ENCODE measurements around the gene DENND4C. TPM values are rescaled to one million over a fixed set of nuclear protein-coding genes. Genes with fewer than 3 reads are reported as not detected.
"Not testable (repeated sequence)": the region's sequence is repeated elsewhere in the genome, so short reads cannot be mapped to it uniquely, and the experiment has no call there.

DENND4C gene
- total RNA-seq, 2 donors from 2014 or later, result 52.7 to 58.0 TPM

- Histone ChIP-seq H3K4me1 (peaks cover 19% of the 10 kb centered on the region), H3K4me3 (no peak overlapping the region), H3K36me3 (replicated peaks in 1 of 2; ENCODE audit: insufficient read depth in 1 of 2, low read depth in 2 of 2) (no peaks in the 10 kb centered on the region), H3K27me3 (no peaks in the 10 kb centered on the region), H3K27ac (peak overlapping the region in 1 of 4 donors; percentile 73), H3K9me3 (no peaks in the 10 kb centered on the region)
- ATAC-seq (no peak), DNase-seq (no peak)
- intact Hi-C loops (cut with DNase I), result no loop called here
- TF ChIP-seq, protein P1, sequence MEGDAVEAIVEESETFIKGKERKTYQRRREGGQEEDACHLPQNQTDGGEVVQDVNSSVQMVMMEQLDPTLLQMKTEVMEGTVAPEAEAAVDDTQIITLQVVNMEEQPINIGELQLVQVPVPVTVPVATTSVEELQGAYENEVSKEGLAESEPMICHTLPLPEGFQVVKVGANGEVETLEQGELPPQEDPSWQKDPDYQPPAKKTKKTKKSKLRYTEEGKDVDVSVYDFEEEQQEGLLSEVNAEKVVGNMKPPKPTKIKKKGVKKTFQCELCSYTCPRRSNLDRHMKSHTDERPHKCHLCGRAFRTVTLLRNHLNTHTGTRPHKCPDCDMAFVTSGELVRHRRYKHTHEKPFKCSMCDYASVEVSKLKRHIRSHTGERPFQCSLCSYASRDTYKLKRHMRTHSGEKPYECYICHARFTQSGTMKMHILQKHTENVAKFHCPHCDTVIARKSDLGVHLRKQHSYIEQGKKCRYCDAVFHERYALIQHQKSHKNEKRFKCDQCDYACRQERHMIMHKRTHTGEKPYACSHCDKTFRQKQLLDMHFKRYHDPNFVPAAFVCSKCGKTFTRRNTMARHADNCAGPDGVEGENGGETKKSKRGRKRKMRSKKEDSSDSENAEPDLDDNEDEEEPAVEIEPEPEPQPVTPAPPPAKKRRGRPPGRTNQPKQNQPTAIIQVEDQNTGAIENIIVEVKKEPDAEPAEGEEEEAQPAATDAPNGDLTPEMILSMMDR (IDR thresholded peaks at IDR 0.05), result no peak
- TF ChIP-seq POLR2A (IDR thresholded peaks at IDR 0.05), result no peak
- WGBS, 2 donors, result 91 to 100% methylated on average over 1 of the region's 1 CpG
Measured at GRCh38 chr9:19185191-19185590, 45.3 kb upstream of the DENND4C start.

DNA sequence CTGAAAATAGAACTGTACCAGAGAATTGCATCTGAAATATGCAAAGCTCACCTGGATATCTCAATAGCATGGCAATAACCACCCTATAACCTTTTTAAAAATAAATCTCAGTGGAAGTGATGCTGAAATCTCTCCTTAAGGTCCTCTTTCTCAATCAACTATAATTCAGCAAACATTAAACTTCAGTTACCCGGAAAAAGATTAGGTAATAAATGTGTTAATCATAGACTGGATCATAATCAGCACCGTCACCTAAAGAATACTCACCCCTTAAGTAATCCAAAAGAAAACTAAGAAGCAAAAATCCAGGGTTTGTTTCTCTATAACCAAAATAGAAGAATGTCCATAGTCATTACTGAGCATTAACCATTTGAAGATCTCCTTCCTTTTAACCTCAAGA is 44.3 kb upstream of the DENND4C start:
- peaks cover 19% of the 10 kb centered on the region for H3K4me1 ChIP-seq
- H3K27me3 ChIP-seq, result no peaks in the 10 kb centered on the region
- WGBS, 2 donors, result 43 to 60% methylated on average over 2 of the region's 2 CpGs
- intact Hi-C loops (cut with DNase I), result no loop called here
- H3K9me3 ChIP-seq, result no peaks in the 10 kb centered on the region
- no peaks in the 10 kb centered on the region for H3K36me3 ChIP-seq (replicated peaks in 1 of 2; ENCODE audit: insufficient read depth in 1 of 2, low read depth in 2 of 2)
- ATAC-seq, result no peak
- TF ChIP-seq, protein P1 (IDR thresholded peaks at IDR 0.05), result no peak
- no peak for TF ChIP-seq POLR2A (IDR thresholded peaks at IDR 0.05)
- no peak for DNase-seq
- no peak overlapping the region for H3K4me3 ChIP-seq
- H3K27ac ChIP-seq, result no peak overlapping the region

DNA sequence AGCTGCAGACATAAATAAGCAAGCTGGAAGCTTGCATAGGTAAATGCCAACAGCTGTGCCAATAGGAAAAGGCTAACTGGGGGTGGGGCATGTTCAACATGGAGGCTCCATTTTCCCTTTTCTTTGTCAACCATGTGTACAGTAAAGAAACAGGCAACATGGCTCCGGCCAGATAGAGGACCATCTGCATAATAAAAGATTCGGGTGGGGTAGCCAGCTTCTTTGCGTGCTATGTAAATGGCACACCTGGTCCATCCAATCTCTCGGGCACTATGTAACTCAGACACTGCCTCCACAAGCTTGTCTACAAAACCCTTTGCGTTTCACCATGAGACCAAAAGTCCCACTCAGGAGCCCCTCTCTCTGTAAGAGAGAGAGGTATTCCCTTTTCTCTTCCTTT is 41.7 kb upstream of the DENND4C start:
- H3K27ac ChIP-seq, result no peak overlapping the region
- peaks cover 22% of the 10 kb centered on the region for H3K4me1 ChIP-seq
- WGBS, 2 donors, result 93 to 96% methylated on average over 5 of the region's 5 CpGs
- no peaks in the 10 kb centered on the region for H3K36me3 ChIP-seq (replicated peaks in 1 of 2; ENCODE audit: insufficient read depth in 1 of 2, low read depth in 2 of 2)
- ATAC-seq (no peak), DNase-seq (no peak)
- H3K9me3 ChIP-seq, result no peaks in the 10 kb centered on the region
- intact Hi-C loops (cut with DNase I), result no loop called here
- TF ChIP-seq, protein P1 (IDR thresholded peaks at IDR 0.05), result no peak
- TF ChIP-seq POLR2A (IDR thresholded peaks at IDR 0.05), result no peak
- H3K4me3 ChIP-seq, result no peak overlapping the region
- no peaks in the 10 kb centered on the region for H3K27me3 ChIP-seq

DNA sequence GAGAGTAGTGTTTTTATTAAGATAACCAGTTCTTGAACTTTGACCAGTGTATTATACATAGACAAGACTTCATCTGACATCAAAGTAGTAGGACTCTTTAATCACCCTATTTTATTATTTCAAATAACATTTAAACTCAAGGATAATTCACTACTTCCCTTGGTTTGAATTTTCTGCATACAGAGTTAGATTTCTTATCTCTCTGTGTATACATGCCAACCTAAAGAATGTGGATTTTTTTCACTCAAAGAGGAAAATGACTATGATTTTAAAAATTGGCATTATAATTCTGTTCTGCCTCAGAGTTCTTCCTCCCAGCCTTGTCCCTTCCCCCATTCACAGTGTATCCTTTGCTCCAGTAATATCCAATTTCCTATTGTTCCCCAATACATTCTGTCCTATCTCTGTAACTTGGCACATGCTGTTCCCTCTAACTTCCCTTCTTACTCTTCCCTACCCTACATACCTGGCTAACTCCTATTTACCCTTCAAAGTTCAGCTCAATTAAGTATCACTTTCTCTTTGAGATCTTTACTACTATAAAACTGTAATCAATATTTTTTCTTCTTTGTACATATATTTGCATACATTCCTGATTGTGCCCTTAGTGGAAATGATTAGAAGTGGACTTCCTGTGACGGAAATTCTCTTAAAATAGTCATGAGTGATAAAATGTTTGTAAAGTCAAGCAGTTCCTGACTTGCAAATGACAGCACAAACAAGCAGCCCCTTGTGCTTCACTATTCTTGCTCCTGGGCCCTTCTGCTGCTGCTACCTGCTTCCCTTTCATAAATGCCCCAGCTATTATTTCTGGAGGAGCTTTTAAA is 38.1 kb upstream of the DENND4C start:
- Histone ChIP-seq H3K4me1 (peaks cover 10% of the 10 kb centered on the region), H3K36me3 (replicated peaks in 1 of 2; ENCODE audit: insufficient read depth in 1 of 2, low read depth in 2 of 2) (no peaks in the 10 kb centered on the region), H3K4me3 (no peak overlapping the region), H3K9me3 (no peaks in the 10 kb centered on the region), H3K27me3 (no peaks in the 10 kb centered on the region), H3K27ac (no peak overlapping the region)
- ATAC-seq (no peak), DNase-seq (no peak)
- TF ChIP-seq, protein P1 (IDR thresholded peaks at IDR 0.05), result no peak
- no peak for TF ChIP-seq POLR2A (IDR thresholded peaks at IDR 0.05)
- WGBS, 2 donors, result 19 to 39% methylated on average over 1 of the region's 1 CpG
- intact Hi-C loops (cut with DNase I), result no loop called here

DNA sequence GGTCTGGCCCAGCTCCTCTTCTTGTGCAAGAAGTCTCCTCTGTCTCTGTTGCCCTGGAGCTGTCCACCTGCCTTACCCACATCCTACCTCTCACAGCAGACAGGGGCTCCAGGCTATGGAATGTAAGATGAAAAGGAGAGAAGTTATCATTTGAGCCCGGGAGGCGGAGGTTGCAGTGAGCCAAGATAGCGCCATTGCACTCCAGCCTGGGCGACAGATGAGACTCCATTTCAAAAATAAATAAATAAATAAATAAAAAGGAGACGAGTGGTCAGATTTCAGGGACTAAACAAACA is 37.5 kb upstream of the DENND4C start:
- TF ChIP-seq POLR2A (IDR thresholded peaks at IDR 0.05), result no peak
- TF ChIP-seq, protein P1 (IDR thresholded peaks at IDR 0.05), result no peak
- WGBS, 2 donors, result 68 to 72% methylated on average over 5 of the region's 5 CpGs
- H3K4me1 ChIP-seq, result peaks cover 10% of the 10 kb centered on the region
- DNase-seq, result no peak
- ATAC-seq, result no peak
- H3K36me3 ChIP-seq (replicated peaks in 1 of 2; ENCODE audit: insufficient read depth in 1 of 2, low read depth in 2 of 2), result no peaks in the 10 kb centered on the region
- H3K9me3 ChIP-seq, result no peaks in the 10 kb centered on the region
- intact Hi-C loops (cut with DNase I), result no loop called here
- H3K27me3 ChIP-seq, result no peaks in the 10 kb centered on the region
- H3K27ac ChIP-seq, result no peak overlapping the region
- no peak overlapping the region for H3K4me3 ChIP-seq

- H3K27me3 ChIP-seq; H3K4me1 ChIP-seq; intact Hi-C loops (cut with DNase I); H3K4me3 ChIP-seq; H3K27ac ChIP-seq; H3K9me3 ChIP-seq; ATAC-seq; H3K36me3 ChIP-seq (replicated peaks in 1 of 2; ENCODE audit: insufficient read depth in 1 of 2, low read depth in 2 of 2); DNase-seq: not testable (repeated sequence)
- 82 to 98% methylated on average over 2 of the region's 2 CpGs for WGBS, 2 donors
Measured at GRCh38 chr9:19193358-19193973, 37.0 kb upstream of the DENND4C start.

Measured in body of pancreas (tissue), 4 donors.